GM19467 (cell line): Measurements from ENCODE around the gene SYNC.
A peak's percentile ranks its signal among the peaks of the same experiment; 100 is the strongest.
"Not testable (repeated sequence)": the region's sequence is repeated elsewhere in the genome, so short reads cannot be mapped to it uniquely, and the experiment has no call there.

Source experiments
- ATAC-seq: cut with Tn5 transposase; IDR thresholded peaks from one replicate; pipeline ENCODE4 v1.9.1; 2021; ENCODE audit warnings: mild to moderate bottlenecking, moderate library complexity; ENCODE audit not compliant: unreplicated experiment

SYNC gene

GRCh38 chr1:32695098-32695904 lies 7.3 kb downstream of the SYNC start:
- no peak for ATAC-seq

GRCh38 chr1:32693455-32694174 lies 9.0 kb downstream of the SYNC start:
- ATAC-seq: no peak

- no peak for ATAC-seq
Observed at GRCh38 chr1:32686387-32686786, 16.2 kb downstream of the SYNC start.

- ATAC-seq: no peak
Observed at GRCh38 chr1:32685498-32685897, 17.1 kb downstream of the SYNC start.

GRCh38 chr1:32684167-32684811 lies 18.3 kb downstream of the SYNC start:
- no peak for ATAC-seq

GRCh38 chr1:32683397-32683796 lies 19.2 kb downstream of the SYNC start:
- no peak for ATAC-seq

- no peak for ATAC-seq
Observed at GRCh38 chr1:32681999-32682398, 20.6 kb downstream of the SYNC start.

- ATAC-seq: no peak
Observed at GRCh38 chr1:32681509-32681908, 21.1 kb downstream of the SYNC start.

- no peak for ATAC-seq
Observed at GRCh38 chr1:32680642-32681041, 21.9 kb downstream of the SYNC start.

GRCh38 chr1:32679993-32680392 lies 22.6 kb downstream of the SYNC start:
- not testable (repeated sequence) for ATAC-seq

- no peak for ATAC-seq
Observed at GRCh38 chr1:32676945-32677344, 25.6 kb downstream of the SYNC start.

GRCh38 chr1:32668716-32669115 lies 33.9 kb downstream of the SYNC start:
- ATAC-seq: not testable (repeated sequence)

GRCh38 chr1:32666901-32667566 lies 35.5 kb downstream of the SYNC start:
- no peak for ATAC-seq

- ATAC-seq: no peak
Observed at GRCh38 chr1:32665915-32666314, 36.7 kb downstream of the SYNC start.

GRCh38 chr1:32659581-32659980 lies 43.0 kb downstream of the SYNC start:
- no peak for ATAC-seq

- ATAC-seq: no peak
Observed at GRCh38 chr1:32652244-32652962, 50.2 kb downstream of the SYNC start.

GRCh38 chr1:32651461-32652073 lies 51.0 kb downstream of the SYNC start:
- no peak for ATAC-seq

GRCh38 chr1:32650752-32651460 lies 51.7 kb downstream of the SYNC start, which contains the start of gene RBBP4:
RBBP4 (plus strand) TSS chr1:32651208; CDS start chr1:32651307, 99 bp downstream.
- peak; percentile 79 for ATAC-seq

- ATAC-seq: peak; percentile 58
Observed at GRCh38 chr1:32650248-32650751, 52.3 kb downstream of the SYNC start, which contains the start of gene ZBTB8OS. ZBTB8OS (minus strand) TSS chr1:32650550; CDS start chr1:32650529, 21 bp downstream.
